Measurements from ENCODE around the gene ZFP57.

DNA sequence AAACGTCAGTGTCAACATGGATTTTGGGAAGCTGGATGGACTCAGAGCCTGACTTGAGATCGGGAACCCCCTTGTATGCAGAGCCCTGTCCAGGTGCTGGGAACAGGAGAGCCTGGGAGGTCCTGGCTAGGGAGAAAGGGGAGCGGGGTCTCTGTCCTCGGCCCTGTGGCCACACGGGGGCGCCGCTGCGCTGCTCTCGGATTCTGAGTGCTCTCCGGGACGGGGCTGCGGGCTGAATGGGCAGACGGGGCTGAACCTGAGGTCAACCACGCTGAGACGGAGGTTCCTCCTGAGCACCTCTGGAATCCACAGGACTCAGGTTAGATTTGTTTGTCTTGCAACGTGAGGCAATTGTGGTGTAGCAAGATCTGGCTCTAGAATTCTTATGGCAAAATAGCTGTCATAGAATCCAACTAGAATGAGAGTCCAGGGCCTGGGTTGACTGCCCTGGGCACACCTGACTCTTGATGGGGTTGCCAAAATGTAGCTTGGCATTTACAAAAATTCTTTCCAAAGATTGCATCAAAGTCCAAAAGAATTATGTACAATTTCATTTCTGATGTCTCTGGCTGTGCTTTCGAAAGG lies 21.7 kb upstream of the ZFP57 start:
- TF ChIP-seq, protein P1, sequence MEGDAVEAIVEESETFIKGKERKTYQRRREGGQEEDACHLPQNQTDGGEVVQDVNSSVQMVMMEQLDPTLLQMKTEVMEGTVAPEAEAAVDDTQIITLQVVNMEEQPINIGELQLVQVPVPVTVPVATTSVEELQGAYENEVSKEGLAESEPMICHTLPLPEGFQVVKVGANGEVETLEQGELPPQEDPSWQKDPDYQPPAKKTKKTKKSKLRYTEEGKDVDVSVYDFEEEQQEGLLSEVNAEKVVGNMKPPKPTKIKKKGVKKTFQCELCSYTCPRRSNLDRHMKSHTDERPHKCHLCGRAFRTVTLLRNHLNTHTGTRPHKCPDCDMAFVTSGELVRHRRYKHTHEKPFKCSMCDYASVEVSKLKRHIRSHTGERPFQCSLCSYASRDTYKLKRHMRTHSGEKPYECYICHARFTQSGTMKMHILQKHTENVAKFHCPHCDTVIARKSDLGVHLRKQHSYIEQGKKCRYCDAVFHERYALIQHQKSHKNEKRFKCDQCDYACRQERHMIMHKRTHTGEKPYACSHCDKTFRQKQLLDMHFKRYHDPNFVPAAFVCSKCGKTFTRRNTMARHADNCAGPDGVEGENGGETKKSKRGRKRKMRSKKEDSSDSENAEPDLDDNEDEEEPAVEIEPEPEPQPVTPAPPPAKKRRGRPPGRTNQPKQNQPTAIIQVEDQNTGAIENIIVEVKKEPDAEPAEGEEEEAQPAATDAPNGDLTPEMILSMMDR (IDR thresholded peaks at IDR 0.05; ENCODE audit: poor library complexity), result peak; percentile 62
- no peak for TF ChIP-seq EZH2phosphoT487 (IDR thresholded peaks at IDR 0.05; ENCODE audit: low read depth, severe bottlenecking, unreplicated experiment)
